ENCODE measurements around the gene DRICH1. TPM values are rescaled to one million over a fixed set of nuclear protein-coding genes. Genes with fewer than 3 reads are reported as not detected.

DRICH1 gene, protein sequence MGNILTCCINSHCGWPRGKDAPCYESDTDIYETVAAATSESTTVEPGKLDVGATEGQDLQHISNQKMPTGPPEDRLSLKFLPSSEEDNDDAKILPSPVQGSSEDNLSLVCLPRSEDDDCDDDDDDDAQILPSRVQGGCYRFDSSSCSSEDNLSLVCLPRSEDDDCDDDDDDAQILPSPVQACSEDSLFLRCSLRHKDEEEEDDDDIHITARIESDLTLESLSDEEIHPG
- 0.77 TPM for total RNA-seq

DNA sequence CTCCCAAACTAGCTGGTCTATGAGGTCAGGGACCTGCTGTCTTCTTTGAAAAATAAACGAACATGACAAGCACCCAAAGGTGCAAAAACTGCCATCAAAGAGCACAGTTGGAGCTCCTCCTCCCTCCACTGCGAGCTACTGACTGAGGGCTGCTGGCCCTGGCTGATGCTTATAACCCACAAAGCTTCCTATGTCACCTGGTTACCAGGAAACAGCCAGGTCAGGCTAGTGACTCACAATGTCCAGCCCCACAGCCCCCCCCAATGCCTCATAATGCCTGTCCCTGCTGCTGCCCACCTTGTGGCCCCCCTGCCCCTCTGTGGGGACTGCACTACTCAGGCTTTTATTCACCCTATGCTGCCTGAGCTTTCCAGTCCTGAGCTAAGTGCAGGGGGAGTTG lies at the start of gene DRICH1:
TSS of gene DRICH1 (minus strand) at position 144 of the 400 bp plus-strand sequence. CDS start 298 bp downstream, outside the sequence.

DNA sequence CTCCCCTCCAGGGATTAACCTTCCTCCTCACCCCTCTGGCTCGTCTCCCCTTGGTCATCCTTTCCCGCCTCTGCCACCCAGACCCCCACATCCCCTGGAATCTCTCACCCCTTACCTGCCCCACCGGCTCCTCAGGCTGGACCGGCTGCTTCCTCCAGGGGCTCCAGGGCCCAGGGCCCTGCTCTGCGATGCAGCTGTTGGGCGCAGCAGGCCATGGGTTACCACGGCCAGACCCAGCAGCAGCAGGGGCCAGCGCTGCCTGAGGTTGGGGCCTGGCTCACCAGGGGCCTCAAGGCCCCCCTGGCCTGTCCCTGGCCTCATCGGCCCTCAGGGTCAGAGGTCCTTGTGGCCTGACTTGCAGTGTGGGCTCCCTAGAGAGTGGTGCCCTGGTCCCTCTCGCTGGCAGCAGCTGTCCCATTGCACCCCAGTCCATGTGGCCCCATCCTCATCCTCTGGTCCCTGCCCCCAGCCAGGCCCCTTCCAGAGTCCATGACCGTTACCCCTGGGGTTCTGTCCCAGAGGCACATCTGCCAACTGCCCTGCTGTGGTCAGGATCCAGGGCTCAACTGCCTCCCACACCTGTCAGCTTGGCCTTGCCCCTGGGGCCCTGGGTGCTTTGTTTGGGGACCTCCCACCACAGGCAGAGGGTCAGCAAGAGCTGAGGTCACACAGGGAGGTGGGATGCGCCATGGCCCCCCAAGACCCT lies 52.1 kb downstream of the DRICH1 start, which contains the start of gene IGLL1:
TSS of gene IGLL1 (minus strand) at position 421 of the 706 bp plus-strand sequence. CDS start at position 321, 100 bp downstream.

Other genes starting within 250 kb of the DRICH1 start
- gene IGLL1, start 52.0 kb downstream of the DRICH1 start, total RNA-seq, result not detected
- not detected for gene RGL4, start 58.7 kb upstream of the DRICH1 start, total RNA-seq
- gene ZNF70, start 118.8 kb upstream of the DRICH1 start, total RNA-seq, result 11.4 TPM
- gene VPREB3, start 122.1 kb upstream of the DRICH1 start, total RNA-seq, result not detected
- 0.88 TPM for gene C22orf15, start 130.7 kb upstream of the DRICH1 start, total RNA-seq
- gene CHCHD10, start 135.7 kb upstream of the DRICH1 start, total RNA-seq, result 4.8 TPM
- gene MMP11, start 140.5 kb upstream of the DRICH1 start, total RNA-seq, result 13.6 TPM
- 61.6 TPM for gene SMARCB1, start 154.6 kb upstream of the DRICH1 start, total RNA-seq
- 1.2 TPM for gene DERL3, start 206.7 kb upstream of the DRICH1 start, total RNA-seq
- gene SLC2A11, start 225.6 kb upstream of the DRICH1 start, total RNA-seq, result 33.2 TPM

Measured in camera-type eye (tissue), 1 donor.